22Rv1 (cell line): ENCODE results near the gene ZBTB18.

ENCODE experiments used
- H3K27ac ChIP-seq: fragments of 450-650 bp; 2 replicates; pipeline ENCODE4 v1.5.1; 2017
- ZFX ChIP-seq: fragments of 450-650 bp; IDR thresholded peaks from 2 replicates; pipeline ENCODE4 v1.6.1; 2017; ENCODE audit warnings: antibody characterized with exemption, borderline replicate concordance
- TF ChIP-seq, protein P1 (sequence below): fragments of 450-650 bp; IDR thresholded peaks from 2 replicates; pipeline ENCODE4 v1.5.1; 2017; ENCODE audit warnings: mild to moderate bottlenecking

Gene ZBTB18

DNA sequence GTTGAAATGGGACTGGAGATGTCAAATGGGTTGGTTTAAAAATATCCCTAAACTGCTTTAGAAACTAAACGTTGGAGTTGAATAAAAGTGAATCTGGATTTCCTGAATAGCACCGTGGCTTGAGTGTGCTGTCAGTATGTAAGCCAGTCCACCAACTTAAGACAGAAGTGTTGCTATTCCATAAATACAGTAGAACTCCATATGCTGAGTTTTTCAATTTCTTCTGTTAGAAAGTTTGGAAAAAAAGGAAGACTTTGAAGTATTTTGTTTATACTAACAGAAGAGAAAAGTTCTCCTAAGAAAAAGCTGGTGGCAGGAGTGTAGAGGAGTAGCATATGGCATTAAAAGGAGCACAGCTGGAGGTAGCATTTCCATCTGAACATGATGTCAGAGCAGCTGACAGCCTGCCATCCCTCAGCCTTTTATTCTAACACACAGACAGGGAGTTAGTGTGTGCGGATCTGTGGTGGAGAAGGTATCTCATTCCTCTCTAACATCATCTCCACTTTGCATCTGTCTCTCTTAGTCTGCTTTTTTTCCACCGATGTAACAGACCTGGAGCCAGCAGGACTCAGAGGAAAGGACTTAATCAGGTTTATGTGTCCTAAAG lies at the start of gene ZBTB18:
TSS of gene ZBTB18 (plus strand) at position 449 of the 610 bp plus-strand sequence. CDS start at position 598, 149 bp downstream.
- H3K27ac ChIP-seq = no peak within 1 kb of the TSS
- TF ChIP-seq, protein P1, sequence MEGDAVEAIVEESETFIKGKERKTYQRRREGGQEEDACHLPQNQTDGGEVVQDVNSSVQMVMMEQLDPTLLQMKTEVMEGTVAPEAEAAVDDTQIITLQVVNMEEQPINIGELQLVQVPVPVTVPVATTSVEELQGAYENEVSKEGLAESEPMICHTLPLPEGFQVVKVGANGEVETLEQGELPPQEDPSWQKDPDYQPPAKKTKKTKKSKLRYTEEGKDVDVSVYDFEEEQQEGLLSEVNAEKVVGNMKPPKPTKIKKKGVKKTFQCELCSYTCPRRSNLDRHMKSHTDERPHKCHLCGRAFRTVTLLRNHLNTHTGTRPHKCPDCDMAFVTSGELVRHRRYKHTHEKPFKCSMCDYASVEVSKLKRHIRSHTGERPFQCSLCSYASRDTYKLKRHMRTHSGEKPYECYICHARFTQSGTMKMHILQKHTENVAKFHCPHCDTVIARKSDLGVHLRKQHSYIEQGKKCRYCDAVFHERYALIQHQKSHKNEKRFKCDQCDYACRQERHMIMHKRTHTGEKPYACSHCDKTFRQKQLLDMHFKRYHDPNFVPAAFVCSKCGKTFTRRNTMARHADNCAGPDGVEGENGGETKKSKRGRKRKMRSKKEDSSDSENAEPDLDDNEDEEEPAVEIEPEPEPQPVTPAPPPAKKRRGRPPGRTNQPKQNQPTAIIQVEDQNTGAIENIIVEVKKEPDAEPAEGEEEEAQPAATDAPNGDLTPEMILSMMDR = no peak
- no peak for TF ChIP-seq ZFX

GRCh38 chr1:244002721-244003120 lies 48.4 kb upstream of the ZBTB18 start:
- no peak for TF ChIP-seq ZFX
- TF ChIP-seq, protein P1 = no peak
- H3K27ac ChIP-seq = no peak overlapping the region

DNA sequence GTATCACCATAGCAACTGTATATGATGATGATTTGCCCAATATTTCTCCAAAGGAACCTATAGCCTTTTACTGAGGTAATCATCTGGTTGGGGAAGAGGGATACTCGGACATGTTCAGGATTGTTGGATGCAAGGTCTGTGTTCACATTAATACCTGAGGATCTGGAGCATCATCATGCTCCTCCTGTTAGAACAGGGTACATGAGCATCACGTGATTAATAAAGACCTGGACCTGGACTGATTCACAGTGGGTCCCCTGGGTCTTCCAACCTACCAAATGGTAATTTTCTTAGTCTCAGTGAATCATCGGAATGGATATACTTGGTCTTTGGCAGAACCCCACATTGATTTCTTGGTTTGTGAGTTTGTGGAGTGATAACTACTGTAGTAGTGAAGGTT lies 45.6 kb upstream of the ZBTB18 start:
- TF ChIP-seq, protein P1 = no peak
- no peak for TF ChIP-seq ZFX
- no peak overlapping the region for H3K27ac ChIP-seq

DNA sequence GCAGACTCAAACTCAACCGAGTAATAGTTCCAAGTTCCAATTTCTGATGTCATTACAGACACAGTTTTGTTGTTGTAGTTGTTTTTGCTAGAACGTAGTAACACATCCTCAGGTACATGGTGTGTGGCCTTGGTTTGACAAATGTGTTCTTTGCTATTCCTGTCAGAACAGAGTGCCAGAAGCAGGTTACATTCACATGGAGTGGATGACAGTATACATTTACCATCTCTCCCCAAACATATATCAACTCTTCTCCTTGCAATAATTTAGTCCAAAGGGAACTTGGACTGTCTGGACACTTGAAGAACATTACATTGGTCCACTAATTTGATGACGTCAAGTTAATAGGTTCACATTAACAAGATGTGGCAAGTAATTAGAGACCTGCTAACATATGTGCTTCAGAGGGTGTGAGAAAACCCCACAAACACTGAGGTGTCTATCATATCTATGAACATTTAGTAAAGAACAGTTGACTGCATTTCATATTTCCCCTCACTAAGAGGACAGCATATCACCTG lies 44.6 kb upstream of the ZBTB18 start:
- TF ChIP-seq ZFX = no peak
- TF ChIP-seq, protein P1 = no peak

GRCh38 chr1:244006961-244007360 lies 44.1 kb upstream of the ZBTB18 start:
- TF ChIP-seq, protein P1 = no peak
- no peak for TF ChIP-seq ZFX
- no peak overlapping the region for H3K27ac ChIP-seq

More for the DNA sequence above, 44.6 kb upstream of the ZBTB18 start:
- H3K27ac ChIP-seq = no peak overlapping the region

GRCh38 chr1:244010191-244010590 lies 40.9 kb upstream of the ZBTB18 start:
- no peak for TF ChIP-seq ZFX
- no peak overlapping the region for H3K27ac ChIP-seq

DNA sequence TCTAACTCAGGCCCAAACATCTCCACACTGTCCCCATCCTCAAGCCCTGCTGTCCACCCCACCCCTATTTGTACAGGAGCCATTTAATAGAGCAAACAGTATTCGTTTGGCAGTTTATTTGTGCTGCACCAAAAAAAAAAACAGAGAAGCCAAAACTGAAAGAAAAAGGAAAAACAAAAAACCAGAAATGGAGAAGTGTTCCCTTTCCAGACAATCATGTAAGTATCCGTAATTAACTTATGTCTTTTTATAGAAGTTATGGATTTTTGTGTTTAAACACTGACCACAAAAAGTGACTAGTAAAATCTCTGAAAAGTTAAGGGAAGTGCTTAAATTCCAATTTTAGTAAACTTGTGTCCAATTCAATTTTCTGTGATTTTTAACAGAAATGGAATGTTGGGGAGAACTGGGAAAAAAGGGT lies 40.4 kb upstream of the ZBTB18 start:
- TF ChIP-seq, protein P1 = no peak
- TF ChIP-seq ZFX = no peak

DNA sequence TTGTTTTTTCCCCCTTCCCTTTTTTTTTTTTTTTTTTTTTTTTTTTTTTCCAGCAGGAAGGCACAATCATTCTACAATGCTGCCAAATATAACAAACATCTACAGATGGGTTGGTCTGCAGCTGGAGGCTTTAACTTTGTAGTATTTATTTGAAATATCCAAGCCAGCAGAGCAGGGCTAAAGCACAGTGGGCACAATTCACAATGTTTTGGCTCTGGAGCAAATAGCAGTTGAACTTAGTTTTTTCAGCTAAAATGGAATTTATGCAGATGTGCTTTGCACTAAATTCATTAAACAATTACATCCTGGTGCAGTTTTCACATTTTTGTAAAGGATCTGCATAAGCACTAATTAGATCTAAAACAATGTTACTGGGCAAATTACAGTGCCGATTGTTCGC lies 39.8 kb upstream of the ZBTB18 start:
- H3K27ac ChIP-seq = no peak overlapping the region
- no peak for TF ChIP-seq ZFX
- TF ChIP-seq, protein P1 = no peak

More for the DNA sequence above, 40.4 kb upstream of the ZBTB18 start:
- H3K27ac ChIP-seq = no peak overlapping the region
